GM18858 (cell line): ENCODE measurements around the gene LEMD1.

Experiments used
- ATAC-seq: cut with Tn5 transposase; IDR thresholded peaks from one replicate; pipeline ENCODE4 v1.9.1; 2021; ENCODE audit not compliant: unreplicated experiment

Gene LEMD1

GRCh38 chr1:205421798-205422197, at the start of gene LEMD1:
LEMD1 (minus strand) TSS chr1:205422056; CDS start chr1:205420536, 1,520 bp downstream.
- no peak for ATAC-seq

- ATAC-seq = no peak
Measured at GRCh38 chr1:205470131-205470530, 48.3 kb upstream of the LEMD1 start.

- no peak for ATAC-seq
Measured at GRCh38 chr1:205466595-205467220, 44.9 kb upstream of the LEMD1 start.

- ATAC-seq = no peak
Measured at GRCh38 chr1:205465392-205465791, 43.5 kb upstream of the LEMD1 start.

GRCh38 chr1:205458777-205459566, 37.1 kb upstream of the LEMD1 start:
- no peak for ATAC-seq

GRCh38 chr1:205456868-205457745, 35.3 kb upstream of the LEMD1 start:
- no peak for ATAC-seq

GRCh38 chr1:205456383-205456867, 34.6 kb upstream of the LEMD1 start:
- no peak for ATAC-seq

GRCh38 chr1:205455581-205456382, 33.9 kb upstream of the LEMD1 start, which contains the start of gene BLACAT1:
BLACAT1 (minus strand) TSS chr1:205456045.
- ATAC-seq = no peak

- ATAC-seq = no peak
Measured at GRCh38 chr1:205454903-205455335, 33.1 kb upstream of the LEMD1 start.

GRCh38 chr1:205453466-205453865, 31.6 kb upstream of the LEMD1 start:
- no peak for ATAC-seq

GRCh38 chr1:205452933-205453332, 31.1 kb upstream of the LEMD1 start:
- ATAC-seq = no peak

GRCh38 chr1:205452364-205452763, 30.5 kb upstream of the LEMD1 start:
- no peak for ATAC-seq

- no peak for ATAC-seq
Measured at GRCh38 chr1:205451759-205452164, 29.9 kb upstream of the LEMD1 start.

GRCh38 chr1:205451202-205451601, 29.3 kb upstream of the LEMD1 start:
- ATAC-seq = no peak

GRCh38 chr1:205450448-205450847, 28.6 kb upstream of the LEMD1 start:
- ATAC-seq = no peak

- ATAC-seq = no peak
Measured at GRCh38 chr1:205449750-205450443, 28.0 kb upstream of the LEMD1 start.

GRCh38 chr1:205449254-205449749, 27.4 kb upstream of the LEMD1 start:
- ATAC-seq = no peak

GRCh38 chr1:205448540-205449253, 26.8 kb upstream of the LEMD1 start:
- ATAC-seq = no peak
